Lower leg skin (tissue), 3 donors: ENCODE data around the gene SPNS2.

Experiments
- CTCF ChIP-seq, 3 donors: fragments of 450-650 bp; IDR thresholded peaks; one replicate each; pipeline ENCODE4 v1.5.1; 2016; ENCODE audit warnings: antibody characterized with exemption in 3 of 3, mild to moderate bottlenecking in 3 of 3, moderate library complexity in 2 of 3
- POLR2A ChIP-seq, 2 donors: fragments of 450-650 bp; IDR thresholded peaks; one replicate each; pipeline ENCODE4 v1.6.1; 2016 to 2017; ENCODE audit warnings: antibody characterized with exemption in 2 of 2, mild to moderate bottlenecking in 1 of 2, moderate library complexity in 1 of 2

GRCh38 chr17:4550534-4551039, 51.9 kb downstream of the SPNS2 start:
- no peak for TF ChIP-seq CTCF (IDR thresholded peaks at IDR 0.05)
- TF ChIP-seq POLR2A (IDR thresholded peaks at IDR 0.05) = no peak
